ENCODE results near the gene RPL22.

RPL22 gene

DNA sequence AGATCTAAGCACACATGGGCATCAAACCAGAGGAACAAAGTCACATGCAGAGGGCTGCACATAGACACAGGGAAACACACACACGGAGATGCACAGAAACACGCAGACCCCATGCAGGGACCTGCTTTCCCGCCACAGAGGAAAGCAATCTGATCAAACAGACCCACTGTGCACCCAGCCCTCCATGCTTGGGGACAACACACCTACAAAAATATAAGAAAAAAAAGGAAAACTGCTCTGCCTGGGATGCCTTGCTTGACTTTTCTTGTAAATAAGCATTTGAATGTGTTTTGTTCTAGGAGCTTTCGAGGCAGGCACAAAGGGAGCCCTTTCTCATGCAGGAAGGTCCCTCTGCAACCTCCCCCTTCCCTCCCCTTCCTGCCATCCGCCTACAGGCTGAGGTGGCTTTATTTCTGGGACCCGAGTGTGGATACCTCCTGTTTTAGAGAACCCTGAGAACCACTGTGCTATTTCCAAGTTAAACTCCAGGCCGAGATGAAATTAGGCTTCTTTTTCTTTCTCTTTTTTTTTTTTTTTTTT, 39.9 kb upstream of the RPL22 start:
- no peak overlapping the region for H3K4me3 ChIP-seq (ENCODE audit: low read depth, low read length)
- TF ChIP-seq CTCF (IDR thresholded peaks at IDR 0.05; ENCODE audit: borderline replicate concordance, insufficient read depth, low read depth, low read length): no peak

- H3K4me3 ChIP-seq (ENCODE audit: low read depth, low read length): no peak overlapping the region
- TF ChIP-seq CTCF (IDR thresholded peaks at IDR 0.05; ENCODE audit: borderline replicate concordance, insufficient read depth, low read depth, low read length): no peak
These were observed 37.7 kb upstream of the RPL22 start for GRCh38 chr1:6237093-6237492.

DNA sequence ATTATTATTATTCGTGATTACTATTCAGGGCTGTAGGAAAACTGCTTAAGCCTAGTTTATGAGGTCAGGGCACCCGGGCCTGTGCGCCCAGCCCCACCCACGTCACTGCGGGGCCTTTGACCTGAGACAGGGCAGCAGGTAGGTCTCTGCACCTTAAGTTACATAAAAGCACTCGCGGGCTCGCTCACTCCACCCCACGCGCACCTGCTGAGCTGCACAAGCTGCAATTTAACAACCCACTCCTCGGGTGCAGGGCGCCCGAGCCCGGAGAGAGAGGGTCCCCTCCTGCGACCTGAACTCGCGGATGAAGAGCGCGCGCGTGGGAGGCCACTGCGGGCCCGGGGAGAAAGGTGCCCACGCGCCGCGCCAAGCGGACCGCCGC, 35.9 kb upstream of the RPL22 start:
- no peak for TF ChIP-seq CTCF (IDR thresholded peaks at IDR 0.05; ENCODE audit: borderline replicate concordance, insufficient read depth, low read depth, low read length)
- H3K4me3 ChIP-seq (ENCODE audit: low read depth, low read length): peak overlapping the region; percentile 96

DNA sequence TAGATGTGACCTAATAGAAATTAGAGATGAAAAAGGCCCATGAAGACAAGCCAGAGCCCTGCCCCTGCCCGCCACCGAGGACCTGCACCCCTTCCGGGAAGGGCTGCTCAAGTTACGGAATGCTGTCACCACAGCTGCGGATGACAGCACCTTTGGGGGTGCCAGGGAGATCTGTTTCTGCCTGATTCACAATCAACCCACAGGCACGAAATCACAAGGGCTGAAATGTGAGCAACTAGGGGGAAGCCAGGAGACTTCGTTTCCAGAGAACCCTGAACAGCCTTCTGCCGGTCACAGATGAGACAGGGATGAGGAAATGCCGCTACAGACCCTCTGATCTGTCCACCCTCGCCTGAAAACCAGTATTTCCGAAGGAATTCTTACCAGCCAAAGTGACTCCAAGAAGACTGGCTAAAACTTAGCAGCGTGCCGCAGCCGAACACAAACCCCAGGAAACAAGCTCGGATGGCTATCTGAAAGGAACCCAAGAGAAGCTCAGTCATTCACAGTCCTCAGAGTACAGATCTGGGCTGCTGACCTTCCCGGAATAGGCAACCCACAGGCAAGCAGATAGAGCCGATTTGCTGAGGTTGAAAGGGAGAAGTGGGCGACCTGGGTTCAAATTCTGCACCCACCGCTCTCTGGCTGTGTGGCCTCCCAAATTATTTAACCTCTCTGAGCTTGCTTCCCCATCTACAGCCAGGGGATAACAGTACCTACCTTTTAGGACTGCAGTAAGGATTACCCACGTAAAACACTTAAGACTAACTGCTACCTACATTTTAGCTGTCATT, 35.3 kb upstream of the RPL22 start:
- no peak for TF ChIP-seq CTCF (IDR thresholded peaks at IDR 0.05; ENCODE audit: borderline replicate concordance, insufficient read depth, low read depth, low read length)
- peak overlapping the region; percentile 96 for H3K4me3 ChIP-seq (ENCODE audit: low read depth, low read length)

GRCh38 chr1:6233376-6233775, 34.0 kb upstream of the RPL22 start:
- no peak for TF ChIP-seq CTCF (IDR thresholded peaks at IDR 0.05; ENCODE audit: borderline replicate concordance, insufficient read depth, low read depth, low read length)
- H3K4me3 ChIP-seq (ENCODE audit: low read depth, low read length): no peak overlapping the region

DNA sequence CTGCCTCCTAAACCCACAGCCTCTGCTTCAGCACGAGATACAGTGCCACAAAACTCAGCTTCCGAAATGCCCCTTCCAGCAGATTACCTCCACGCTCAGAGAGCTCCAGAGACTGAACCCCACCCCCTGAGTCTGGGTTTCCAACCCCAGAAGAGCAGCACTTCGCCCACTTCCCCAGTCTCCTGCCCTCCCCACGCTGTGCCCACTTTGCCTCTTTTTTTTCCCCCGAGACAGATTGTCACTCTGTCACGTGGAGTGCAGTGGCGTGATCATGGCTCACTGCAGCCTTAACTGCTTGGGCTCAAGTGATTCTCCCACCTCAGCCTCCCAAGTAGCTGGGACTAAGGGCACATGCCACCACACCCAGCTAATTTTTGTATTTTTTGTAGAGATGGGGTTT, 26.3 kb upstream of the RPL22 start:
- no peak overlapping the region for H3K4me3 ChIP-seq (ENCODE audit: low read depth, low read length)
- no peak for TF ChIP-seq CTCF (IDR thresholded peaks at IDR 0.05; ENCODE audit: borderline replicate concordance, insufficient read depth, low read depth, low read length)

DNA sequence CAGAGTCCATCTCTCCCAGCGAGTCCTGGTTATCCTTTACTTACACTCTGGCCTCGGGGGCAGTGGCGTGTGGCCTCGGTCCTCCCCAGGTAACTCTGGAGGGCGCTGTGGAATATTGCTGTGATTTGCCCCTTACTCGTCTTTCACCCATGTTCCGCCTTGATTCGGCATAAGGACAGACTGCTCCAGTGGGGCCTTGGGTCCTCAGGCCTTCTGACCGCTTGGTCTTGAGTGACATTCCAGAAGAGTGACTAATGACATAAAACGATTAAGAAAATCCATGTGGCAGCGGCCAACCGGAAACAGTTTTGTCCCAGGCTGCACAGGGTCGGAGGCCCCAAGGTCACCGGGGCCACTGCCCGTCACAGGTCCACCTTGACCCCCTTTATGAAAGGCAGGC, 25.3 kb upstream of the RPL22 start:
- H3K4me3 ChIP-seq (ENCODE audit: low read depth, low read length): no peak overlapping the region
- no peak for TF ChIP-seq CTCF (IDR thresholded peaks at IDR 0.05; ENCODE audit: borderline replicate concordance, insufficient read depth, low read depth, low read length)

Measured in GM12875 (cell line).